SK-N-SH (cell line): Measurements from ENCODE around the gene VWA3B. TPM values are rescaled to one million over a fixed set of nuclear protein-coding genes. Genes with fewer than 3 reads are reported as not detected.

Experiments
- CTCF ChIA-PET: fragments of 300-600, 350-600 bp; formaldehyde crosslinking; extraction: SDS; loops from one replicate; lab custom pipeline; 2021; lab: Yijun Ruan, JAX
- POLR2A ChIA-PET: fragments of 350-600 bp; sonication (Branson Sonifier 250); formaldehyde crosslinking; extraction: SDS; loops from one replicate; lab custom pipeline; 2020; ENCODE audit warnings: antibody characterized with exemption, inconsistent platforms; lab: Yijun Ruan, JAX
- DNase-seq: peaks from one replicate; pipeline ENCODE4 v3.0.0; 2012
- H2AFZ ChIP-seq: fragments of 200-600 bp; sonication (generic); 2 replicates; pipeline ENCODE4 v1.8.1; 2016; ENCODE audit warnings: antibody characterized with exemption, mild to moderate bottlenecking, low read depth
- H3F3A ChIP-seq: fragments of 200-600 bp; sonication (generic); replicated peaks from 2 replicates; pipeline ENCODE3; 2016; ENCODE audit warnings: antibody characterized with exemption, mild to moderate bottlenecking; ENCODE audit not compliant: insufficient read depth
- H3K27ac ChIP-seq, 2 experiments: fragments of 200-500 bp in 1 of 2; fragments of 200-600 bp in 1 of 2; sonication (Bioruptor generic) in 1 of 2; sonication (generic), shearing (Covaris generic) in 1 of 2; 2 replicates each; pipeline versions ENCODE4 v1.5.1 to v1.6.1; 2014 to 2016; ENCODE audit warnings: low read depth in 2 of 2, inconsistent platforms in 1 of 2, low read length in 1 of 2, mild to moderate bottlenecking in 1 of 2, mixed read lengths in 1 of 2
- H3K27me3 ChIP-seq: fragments of 200-600 bp; sonication (generic), shearing (Covaris generic); 2 replicates; pipeline ENCODE4 v1.6.1; 2016; ENCODE audit warnings: mixed run types; ENCODE audit not compliant: insufficient read depth
- H3K36me3 ChIP-seq, 2 experiments: fragments of 200-500 bp in 1 of 2; fragments of 200-600 bp in 1 of 2; sonication (Bioruptor generic) in 1 of 2; sonication (generic) in 1 of 2; replicated peaks in 1 of 2; 2 replicates each; pipeline versions ENCODE3 to v1.5.1; 2014 to 2016; ENCODE audit warnings: low read length in 1 of 2, mild to moderate bottlenecking in 1 of 2; ENCODE audit not compliant: insufficient read depth in 2 of 2, control insufficient read depth in 1 of 2
- H3K4me1 ChIP-seq, 2 experiments: fragments of 200-500 bp in 1 of 2; fragments of 200-600 bp in 1 of 2; sonication (Bioruptor generic) in 1 of 2; sonication (generic), shearing (Covaris generic) in 1 of 2; 2 replicates each; pipeline versions ENCODE4 v1.5.1 to v1.6.1; 2014 to 2016; ENCODE audit warnings: low read depth in 1 of 2, low read length in 1 of 2, mixed run types in 1 of 2; ENCODE audit not compliant: insufficient read depth in 2 of 2, control insufficient read depth in 1 of 2
- H3K4me2 ChIP-seq: fragments of 200-600 bp; sonication (generic), shearing (Covaris generic); 2 replicates; pipeline ENCODE4 v1.6.1; 2017; ENCODE audit warnings: mixed run types
- H3K4me3 ChIP-seq, 2 experiments: fragments of 200-500 bp in 1 of 2; fragments of 200-600 bp in 1 of 2; sonication (Bioruptor generic) in 1 of 2; sonication (generic), shearing (Covaris generic) in 1 of 2; 2 replicates each; pipeline versions ENCODE4 v1.5.1 to v1.8.1; 2014 to 2016; ENCODE audit warnings: low read depth in 2 of 2, inconsistent platforms in 1 of 2, low read length in 1 of 2, mild to moderate bottlenecking in 1 of 2, mixed read lengths in 1 of 2, moderate library complexity in 1 of 2
- H3K79me2 ChIP-seq: fragments of 200-600 bp; sonication (generic); 2 replicates; pipeline ENCODE4 v1.8.1; 2017; ENCODE audit warnings: mild to moderate bottlenecking; ENCODE audit not compliant: insufficient read depth
- H3K9ac ChIP-seq: fragments of 200-600 bp; sonication (generic); 2 replicates; pipeline ENCODE4 v1.6.1; 2017; ENCODE audit warnings: mixed run types
- H3K9me2 ChIP-seq: fragments of 200-600 bp; sonication (generic); 2 replicates; pipeline ENCODE4 v1.6.1; 2017; ENCODE audit warnings: mixed run types
- H3K9me3 ChIP-seq: fragments of 200-600 bp; sonication (generic); 2 replicates; pipeline ENCODE4 v1.6.1; 2017; ENCODE audit warnings: mixed run types, mild to moderate bottlenecking, moderate library complexity
- H4K20me1 ChIP-seq: fragments of 200-600 bp; sonication (generic); 2 replicates; pipeline ENCODE4 v1.6.1; 2017; ENCODE audit warnings: mild to moderate bottlenecking, mixed run types; ENCODE audit not compliant: insufficient read depth
- CHD2 ChIP-seq: fragments of 150-350 bp; IDR thresholded peaks from 2 replicates; pipeline ENCODE4 v1.6.1; 2018; ENCODE audit warnings: low read length; ENCODE audit not compliant: partially characterized antibody
- EP300 ChIP-seq, 2 experiments: IDR thresholded peaks; 2 replicates each; pipeline versions ENCODE4 v1.4.0 to v1.6.1; 2012; ENCODE audit warnings: borderline replicate concordance in 1 of 2, low read depth in 1 of 2, low read length in 1 of 2
- FOXJ3 ChIP-seq: sonication (generic); formaldehyde crosslinking; IDR thresholded peaks from 2 replicates; pipeline ENCODE4 v1.5.1; 2020; ENCODE audit warnings: mild to moderate bottlenecking, missing genetic modification reagents
- GABPA ChIP-seq: IDR thresholded peaks from 2 replicates; pipeline ENCODE4 v1.4.0; 2012; ENCODE audit warnings: low read depth, mild to moderate bottlenecking
- GATA2 ChIP-seq: sonication (generic); formaldehyde crosslinking; IDR thresholded peaks from 2 replicates; pipeline ENCODE4 v1.5.0; 2020; ENCODE audit warnings: mild to moderate bottlenecking, missing genetic modification reagents
- IRF3 ChIP-seq: fragments of 150-350 bp; IDR thresholded peaks from 2 replicates; pipeline ENCODE4 v1.6.1; 2016; ENCODE audit warnings: mild to moderate bottlenecking, low read depth, low read length
- PBX3 ChIP-seq: IDR thresholded peaks from 2 replicates; pipeline ENCODE4; 2012
- RAD21 ChIP-seq: IDR thresholded peaks from 2 replicates; pipeline ENCODE4 v1.6.1; 2012; ENCODE audit warnings: mild to moderate bottlenecking, low read length
- RCOR1 ChIP-seq: fragments of 150-350 bp; IDR thresholded peaks from 2 replicates; pipeline ENCODE4 v1.6.1; 2017; ENCODE audit warnings: antibody characterized with exemption, low read length
- RXRA ChIP-seq: IDR thresholded peaks from 2 replicates; pipeline ENCODE4 v1.4.0; 2012; ENCODE audit warnings: low read depth, mild to moderate bottlenecking, borderline replicate concordance
- SMC3 ChIP-seq: IDR thresholded peaks from 2 replicates; pipeline ENCODE4 v1.6.1; 2012; ENCODE audit warnings: low read depth, low read length, improper control_type of control experiment
- TCF12 ChIP-seq: IDR thresholded peaks from 2 replicates; pipeline ENCODE4 v1.4.0; 2012
- TEAD4 ChIP-seq: IDR thresholded peaks from 2 replicates; pipeline ENCODE4 v1.4.0; 2012; ENCODE audit warnings: mild to moderate bottlenecking, borderline replicate concordance; ENCODE audit not compliant: insufficient read depth
- USF1 ChIP-seq: IDR thresholded peaks from 2 replicates; pipeline ENCODE4 v1.4.0; 2012; ENCODE audit warnings: low read depth, borderline replicate concordance
- USF2 ChIP-seq: fragments of 150-350 bp; IDR thresholded peaks from 2 replicates; pipeline ENCODE4 v1.6.1; 2017; ENCODE audit warnings: antibody characterized with exemption, low read length, low read depth, borderline replicate concordance
- WGBS: methylation state at CpG from one replicate; pipeline ENCODE4 v1.1.6; 2017; ENCODE audit warnings: low lambda C conversion rate; 5-methylcytosine and 5-hydroxymethylcytosine counted together
- polyA plus RNA-seq, 3 experiments: library from polyadenylated mRNA; depleted of rRNA; stranded (reverse); fragments of >200 nt; gene quantifications; 2 replicates each; pipeline ENCODE4 v1.2.3, GENCODE V29; 2012
- TF ChIP-seq, protein P1 (sequence below): fragments of 200-600 bp; sonication (generic); IDR thresholded peaks from 2 replicates; pipeline ENCODE4 v1.6.1; 2017; ENCODE audit warnings: antibody characterized with exemption, mild to moderate bottlenecking, moderate library complexity
- TF ChIP-seq, protein P2 (sequence below): IDR thresholded peaks from 2 replicates; pipeline ENCODE4 v1.6.1; 2012; ENCODE audit warnings: mild to moderate bottlenecking, low read depth, low read length, moderate library complexity

The VWA3B gene
- polyA plus RNA-seq, 1 of the 3 experiments (the other 2 are of a cell fraction): not detected

- DNase-seq: no peak
- CTCF ChIA-PET: interaction anchor here (1.0 kb wide), 1 partner anchor 12 kb away, joined by 3 read pairs; no protein-coding TSS in a partner anchor
- no peaks in the 10 kb centered on the region for H3K9me2 ChIP-seq
- H3K4me1 ChIP-seq: no peaks in the 10 kb centered on the region; a peak in 1 of 4 replicates
- H3K36me3 ChIP-seq: no peaks in the 10 kb centered on the region
- no peak overlapping the region for H3K27ac ChIP-seq
- no peak overlapping the region for H2AFZ ChIP-seq
- POLR2A ChIA-PET: no interaction called here
- WGBS: 61% methylated on average over 6 of the region's 6 CpGs
- H3F3A ChIP-seq: no peaks in the 10 kb centered on the region
- no peaks in the 10 kb centered on the region for H4K20me1 ChIP-seq
- H3K9me3 ChIP-seq: no peaks in the 10 kb centered on the region
- H3K79me2 ChIP-seq: no peaks in the 10 kb centered on the region
- TF ChIP-seq CHD2: no peak
- no peak for TF ChIP-seq EP300 (IDR thresholded peaks at IDR 0.05; ENCODE audit: borderline replicate concordance in 1 of 2, low read depth in 1 of 2, low read length in 1 of 2)
- TF ChIP-seq IRF3: no peak
- TF ChIP-seq USF2: no peak
- no peak for TF ChIP-seq GABPA
- no peak for TF ChIP-seq SMC3
- no peak for TF ChIP-seq GATA2
- TF ChIP-seq FOXJ3 (CRISPR knock-in tag): no peak
- no peak for TF ChIP-seq RAD21
- no peak for TF ChIP-seq RXRA
- TF ChIP-seq, protein P1, sequence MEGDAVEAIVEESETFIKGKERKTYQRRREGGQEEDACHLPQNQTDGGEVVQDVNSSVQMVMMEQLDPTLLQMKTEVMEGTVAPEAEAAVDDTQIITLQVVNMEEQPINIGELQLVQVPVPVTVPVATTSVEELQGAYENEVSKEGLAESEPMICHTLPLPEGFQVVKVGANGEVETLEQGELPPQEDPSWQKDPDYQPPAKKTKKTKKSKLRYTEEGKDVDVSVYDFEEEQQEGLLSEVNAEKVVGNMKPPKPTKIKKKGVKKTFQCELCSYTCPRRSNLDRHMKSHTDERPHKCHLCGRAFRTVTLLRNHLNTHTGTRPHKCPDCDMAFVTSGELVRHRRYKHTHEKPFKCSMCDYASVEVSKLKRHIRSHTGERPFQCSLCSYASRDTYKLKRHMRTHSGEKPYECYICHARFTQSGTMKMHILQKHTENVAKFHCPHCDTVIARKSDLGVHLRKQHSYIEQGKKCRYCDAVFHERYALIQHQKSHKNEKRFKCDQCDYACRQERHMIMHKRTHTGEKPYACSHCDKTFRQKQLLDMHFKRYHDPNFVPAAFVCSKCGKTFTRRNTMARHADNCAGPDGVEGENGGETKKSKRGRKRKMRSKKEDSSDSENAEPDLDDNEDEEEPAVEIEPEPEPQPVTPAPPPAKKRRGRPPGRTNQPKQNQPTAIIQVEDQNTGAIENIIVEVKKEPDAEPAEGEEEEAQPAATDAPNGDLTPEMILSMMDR: no peak
- no peak for TF ChIP-seq PBX3
- no peak for TF ChIP-seq TCF12
- no peak for TF ChIP-seq RCOR1
- TF ChIP-seq, protein P2, sequence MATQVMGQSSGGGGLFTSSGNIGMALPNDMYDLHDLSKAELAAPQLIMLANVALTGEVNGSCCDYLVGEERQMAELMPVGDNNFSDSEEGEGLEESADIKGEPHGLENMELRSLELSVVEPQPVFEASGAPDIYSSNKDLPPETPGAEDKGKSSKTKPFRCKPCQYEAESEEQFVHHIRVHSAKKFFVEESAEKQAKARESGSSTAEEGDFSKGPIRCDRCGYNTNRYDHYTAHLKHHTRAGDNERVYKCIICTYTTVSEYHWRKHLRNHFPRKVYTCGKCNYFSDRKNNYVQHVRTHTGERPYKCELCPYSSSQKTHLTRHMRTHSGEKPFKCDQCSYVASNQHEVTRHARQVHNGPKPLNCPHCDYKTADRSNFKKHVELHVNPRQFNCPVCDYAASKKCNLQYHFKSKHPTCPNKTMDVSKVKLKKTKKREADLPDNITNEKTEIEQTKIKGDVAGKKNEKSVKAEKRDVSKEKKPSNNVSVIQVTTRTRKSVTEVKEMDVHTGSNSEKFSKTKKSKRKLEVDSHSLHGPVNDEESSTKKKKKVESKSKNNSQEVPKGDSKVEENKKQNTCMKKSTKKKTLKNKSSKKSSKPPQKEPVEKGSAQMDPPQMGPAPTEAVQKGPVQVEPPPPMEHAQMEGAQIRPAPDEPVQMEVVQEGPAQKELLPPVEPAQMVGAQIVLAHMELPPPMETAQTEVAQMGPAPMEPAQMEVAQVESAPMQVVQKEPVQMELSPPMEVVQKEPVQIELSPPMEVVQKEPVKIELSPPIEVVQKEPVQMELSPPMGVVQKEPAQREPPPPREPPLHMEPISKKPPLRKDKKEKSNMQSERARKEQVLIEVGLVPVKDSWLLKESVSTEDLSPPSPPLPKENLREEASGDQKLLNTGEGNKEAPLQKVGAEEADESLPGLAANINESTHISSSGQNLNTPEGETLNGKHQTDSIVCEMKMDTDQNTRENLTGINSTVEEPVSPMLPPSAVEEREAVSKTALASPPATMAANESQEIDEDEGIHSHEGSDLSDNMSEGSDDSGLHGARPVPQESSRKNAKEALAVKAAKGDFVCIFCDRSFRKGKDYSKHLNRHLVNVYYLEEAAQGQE: no peak
- no peak for TF ChIP-seq TEAD4
- no peak for TF ChIP-seq USF1
- no peak overlapping the region for H3K4me2 ChIP-seq
- no peaks in the 10 kb centered on the region for H3K27me3 ChIP-seq
- H3K9ac ChIP-seq: no peak overlapping the region
- H3K4me3 ChIP-seq: no peak overlapping the region
Observed at GRCh38 chr2:98294711-98295110, 207.7 kb downstream of the VWA3B start.
